HAP-1 (cell line): ENCODE results near the gene POLR1C.
"Not testable (repeated sequence)": the region's sequence is repeated elsewhere in the genome, so short reads cannot be mapped to it uniquely, and the experiment has no call there.

Experiments
- DNase-seq, 2 experiments: peaks; one replicate each; pipeline ENCODE4 v3.0.0-alpha.2; 2016 to 2020; ENCODE audit warnings: low spot score in 2 of 2
- H3K27me3 ChIP-seq: fragments of 250-450 bp; sonication (Bioruptor Pico); 2 replicates; pipeline ENCODE4 v1.5.1; 2020; ENCODE audit warnings: low read depth, mild to moderate bottlenecking, moderate library complexity
- H3K36me3 ChIP-seq: fragments of 250-450 bp; sonication (Bioruptor Pico); replicated peaks from 2 replicates; pipeline ENCODE4 v1.5.1; 2020; ENCODE audit warnings: mild to moderate bottlenecking
- H3K4me1 ChIP-seq: fragments of 250-450 bp; sonication (Bioruptor Pico); 2 replicates; pipeline ENCODE4 v1.5.1; 2020; ENCODE audit warnings: mild to moderate bottlenecking
- H3K4me3 ChIP-seq: fragments of 250-450 bp; sonication (Bioruptor Pico); 2 replicates; pipeline ENCODE4 v1.5.1; 2020; ENCODE audit warnings: mild to moderate bottlenecking, moderate library complexity
- H3K9me3 ChIP-seq: fragments of 250-450 bp; sonication (Bioruptor Pico); 2 replicates; pipeline ENCODE4 v1.5.1; 2020; ENCODE audit warnings: mild to moderate bottlenecking, moderate library complexity
- in situ Hi-C: fragments of 300-500 bp; cut with MboI; formaldehyde crosslinking; loops from 3 replicates; pipeline ENCODE4 v1.14.3; 2020; ENCODE audit warnings: low sequenced_read_pairs, inconsistent platforms, mixed read lengths

Gene POLR1C

GRCh38 chr6:43516697-43517504, at the start of gene POLR1C, which contains the start of gene YIPF3:
TSS of gene POLR1C (plus strand) at chr6:43517089. CDS start at chr6:43517110, 21 bp downstream.
TSS of gene YIPF3 (minus strand) at chr6:43516926. CDS start at chr6:43516807, 119 bp downstream.
- in situ Hi-C loops, result no loop called here
- DNase-seq, result peak; percentile 94 to 98
- Histone ChIP-seq H3K9me3 (no peaks in the 10 kb centered on the region), H3K36me3 (peaks cover 67% of the 10 kb centered on the region), H3K27me3 (no peaks in the 10 kb centered on the region), H3K4me3 (peak within 1 kb of the TSS; percentile 98), H3K4me1 (peaks cover 6% of the 10 kb centered on the region)

- H3K36me3 ChIP-seq, H3K27me3 ChIP-seq, H3K9me3 ChIP-seq, DNase-seq, H3K4me3 ChIP-seq, H3K4me1 ChIP-seq, in situ Hi-C loops: not testable (repeated sequence)
Observed at GRCh38 chr6:43467265-43467664, 49.6 kb upstream of the POLR1C start.

GRCh38 chr6:43467752-43468151, 49.1 kb upstream of the POLR1C start:
- H3K4me1 ChIP-seq, result no peaks in the 10 kb centered on the region
- in situ Hi-C loops, result no loop called here

GRCh38 chr6:43468240-43468639, 48.6 kb upstream of the POLR1C start:
- Histone ChIP-seq H3K9me3 (no peaks in the 10 kb centered on the region), H3K36me3 (no peaks in the 10 kb centered on the region), H3K27me3 (0 out of 2 replicates have a peak, but pooled peaks cover under 1% of the 10 kb centered on the region), H3K4me3 (no peak overlapping the region), H3K4me1 (no peaks in the 10 kb centered on the region)
- DNase-seq, result no peak
- in situ Hi-C loops, result no loop called here

More at GRCh38 chr6:43467752-43468151, 49.1 kb upstream of the POLR1C start:
- no peak for DNase-seq
- peaks cover 3% of the 10 kb centered on the region; the same call in 1 of the 2 replicates for H3K27me3 ChIP-seq
- no peak overlapping the region for H3K4me3 ChIP-seq
- no peaks in the 10 kb centered on the region for H3K36me3 ChIP-seq
- H3K9me3 ChIP-seq, result no peaks in the 10 kb centered on the region

GRCh38 chr6:43468748-43469681, 47.9 kb upstream of the POLR1C start:
- H3K36me3 ChIP-seq, result no peaks in the 10 kb centered on the region
- no peaks in the 10 kb centered on the region for H3K27me3 ChIP-seq
- H3K4me3 ChIP-seq, result no peak overlapping the region
- H3K4me1 ChIP-seq, result no peaks in the 10 kb centered on the region
- in situ Hi-C loops, result no loop called here
- H3K9me3 ChIP-seq, result no peaks in the 10 kb centered on the region
- no peak for DNase-seq

- Histone ChIP-seq H3K27me3 (no peaks in the 10 kb centered on the region), H3K36me3 (no peaks in the 10 kb centered on the region), H3K9me3 (no peaks in the 10 kb centered on the region), H3K4me3 (no peak overlapping the region), H3K4me1 (no peaks in the 10 kb centered on the region)
- no peak for DNase-seq
- in situ Hi-C loops, result no loop called here
Observed at GRCh38 chr6:43469947-43470346, 46.9 kb upstream of the POLR1C start.

- in situ Hi-C loops, result no loop called here
- Histone ChIP-seq H3K4me3 (no peak overlapping the region), H3K9me3 (no peaks in the 10 kb centered on the region), H3K36me3 (no peaks in the 10 kb centered on the region), H3K27me3 (no peaks in the 10 kb centered on the region), H3K4me1 (no peaks in the 10 kb centered on the region)
- DNase-seq, result no peak
Observed at GRCh38 chr6:43471399-43471798, 45.5 kb upstream of the POLR1C start.

GRCh38 chr6:43472515-43472914, 44.4 kb upstream of the POLR1C start:
- no peak for DNase-seq
- Histone ChIP-seq H3K4me1 (peaks cover 4% of the 10 kb centered on the region; the same call in 1 of the 2 replicates), H3K4me3 (no peak overlapping the region), H3K9me3 (no peaks in the 10 kb centered on the region), H3K36me3 (no peaks in the 10 kb centered on the region), H3K27me3 (no peaks in the 10 kb centered on the region)
- in situ Hi-C loops, result no loop called here

- DNase-seq, result no peak
- in situ Hi-C loops, result no loop called here
- no peaks in the 10 kb centered on the region; the same call in 1 of the 2 replicates for H3K36me3 ChIP-seq
Observed at GRCh38 chr6:43475516-43475915, 41.4 kb upstream of the POLR1C start.

GRCh38 chr6:43476746-43477145, 40.1 kb upstream of the POLR1C start:
- no peak for DNase-seq
- Histone ChIP-seq H3K4me1 (peaks cover 5% of the 10 kb centered on the region), H3K27me3 (no peaks in the 10 kb centered on the region), H3K4me3 (peak overlapping the region; percentile 72), H3K9me3 (no peaks in the 10 kb centered on the region), H3K36me3 (no peaks in the 10 kb centered on the region; the same call in 1 of the 2 replicates)
- in situ Hi-C loops, result no loop called here

More at GRCh38 chr6:43475516-43475915, 41.4 kb upstream of the POLR1C start:
- Histone ChIP-seq H3K4me1 (peaks cover 4% of the 10 kb centered on the region; the same call in 1 of the 2 replicates), H3K4me3 (no peak overlapping the region), H3K9me3 (no peaks in the 10 kb centered on the region), H3K27me3 (no peaks in the 10 kb centered on the region)

GRCh38 chr6:43477235-43478007, 39.5 kb upstream of the POLR1C start, which contains the start of gene TJAP1:
TSS of gene TJAP1 (plus strand) at chr6:43477570. CDS start at chr6:43499002, 21,432 bp downstream.
- Histone ChIP-seq H3K36me3 (no peaks in the 10 kb centered on the region; the same call in 1 of the 2 replicates), H3K4me3 (peak within 1 kb of the TSS; percentile 72)

GRCh38 chr6:43478008-43478372, 38.9 kb upstream of the POLR1C start:
- Histone ChIP-seq H3K4me3 (peak overlapping the region; percentile 72), H3K27me3 (no peaks in the 10 kb centered on the region), H3K4me1 (peaks cover 8% of the 10 kb centered on the region), H3K9me3 (no peaks in the 10 kb centered on the region), H3K36me3 (no peaks in the 10 kb centered on the region; the same call in 1 of the 2 replicates)
- in situ Hi-C loops, result no loop called here
- DNase-seq, result no peak

More at GRCh38 chr6:43477235-43478007, 39.5 kb upstream of the POLR1C start, which contains the start of gene TJAP1:
- Histone ChIP-seq H3K4me1 (peaks cover 8% of the 10 kb centered on the region), H3K9me3 (no peaks in the 10 kb centered on the region), H3K27me3 (no peaks in the 10 kb centered on the region)
- in situ Hi-C loops, result no loop called here
- DNase-seq, result peak; percentile 85 to 98

- Histone ChIP-seq H3K4me3 (no peak overlapping the region), H3K9me3 (no peaks in the 10 kb centered on the region), H3K36me3 (no peaks in the 10 kb centered on the region; the same call in 1 of the 2 replicates), H3K27me3 (no peaks in the 10 kb centered on the region), H3K4me1 (peaks cover 8% of the 10 kb centered on the region)
- in situ Hi-C loops, result no loop called here
- no peak for DNase-seq
Observed at GRCh38 chr6:43481075-43481474, 35.8 kb upstream of the POLR1C start.
